Heart left ventricle (tissue), 13 donors: ENCODE measurements around the gene KIF21B.

Experiments
- CTCF ChIP-seq, 12 donors: fragments of 200-600 bp; sonication (generic) in 4 of 12; IDR thresholded peaks; one replicate each; pipeline versions ENCODE4 v1.5.0 to v1.8.0; 2018 to 2022; ENCODE audit warnings: antibody characterized with exemption in 12 of 12, mild to moderate bottlenecking in 5 of 12
- POLR2A ChIP-seq, 2 donors: fragments of 450-650 bp; IDR thresholded peaks; one replicate each; pipeline ENCODE4 v1.6.1; 2017; ENCODE audit warnings: antibody characterized with exemption in 2 of 2, mild to moderate bottlenecking in 2 of 2, moderate library complexity in 2 of 2
- donor health status: ischemic (EF 13 %, LVEDD 7.1; RV severe dilation, severe dysfunction).
- donor health status: DM: no; HTN: yes; CAD: no.
- donor health status: DM: no; HTN: no; CAD: no.
- donor health status: ischemic (EF 25% LVEDD 6.9; RV normal size, moderate dysfunction).
- donor health status: ischemic (EF 25% LVEDD 5.7; RV mildly dilated, moderate dysfunction).
- donor health status: ischemic (EF 35%, LVEDD 5.7; RV mildly dilated, moderate dysfunction).
- donor health status: nonischemic (EF 11% LVEDD 7.7; RV severe dilation, severe dysfunction).
- donor health status: DM: yes; HTN: yes; CAD: no.
- donor health status: PGD.
- donor health status: ischemic (EF 29% LVEDD 5.4; RV normal size, mild dysfunction).
- donor health status: nonischemic (EF 23%, LVEDD 6.1; RV moderate dilation, normal function).

DNA sequence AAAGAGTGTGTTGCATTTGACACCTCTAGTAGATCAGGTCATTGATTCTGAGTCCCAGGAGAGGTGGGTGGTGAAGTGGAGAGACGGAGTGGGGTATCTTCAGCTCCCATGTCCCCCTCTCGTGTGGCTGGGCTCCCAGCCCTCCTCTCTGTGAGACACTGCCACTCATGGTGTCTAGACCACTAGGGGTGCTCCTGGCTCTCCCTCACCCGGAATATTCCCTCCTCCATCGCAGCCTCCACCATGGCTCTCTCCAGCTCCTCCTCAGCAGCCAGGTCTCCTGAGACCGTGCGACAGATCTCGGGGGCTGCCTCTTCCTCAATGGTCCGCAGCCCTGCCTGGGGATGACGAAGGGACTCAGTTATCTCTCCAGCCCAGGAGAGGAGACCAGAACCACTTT, 20.6 kb upstream of the KIF21B start:
- TF ChIP-seq CTCF (IDR thresholded peaks at IDR 0.05) (no peak), POLR2A (IDR thresholded peaks at IDR 0.05) (no peak)
